GM15510 (cell line): ENCODE data around the gene DDAH2.

Experiments used
- POLR2A ChIP-seq: IDR thresholded peaks from 3 replicates; pipeline ENCODE4 v1.6.1; 2011; ENCODE audit warnings: borderline replicate concordance; ENCODE audit not compliant: insufficient read length; ENCODE audit errors: extremely low read depth

The DDAH2 gene

GRCh38 chr6:31728767-31729514, at the start of gene DDAH2:
TSS of gene DDAH2 (minus strand) at chr6:31729299. CDS start at chr6:31729161, 138 bp downstream.
- no peak for TF ChIP-seq POLR2A

- TF ChIP-seq POLR2A, result no peak
These were observed 49.1 kb upstream of the DDAH2 start for GRCh38 chr6:31778193-31778592.

- TF ChIP-seq POLR2A, result no peak
These were observed 48.6 kb upstream of the DDAH2 start for GRCh38 chr6:31777667-31778050.

DNA sequence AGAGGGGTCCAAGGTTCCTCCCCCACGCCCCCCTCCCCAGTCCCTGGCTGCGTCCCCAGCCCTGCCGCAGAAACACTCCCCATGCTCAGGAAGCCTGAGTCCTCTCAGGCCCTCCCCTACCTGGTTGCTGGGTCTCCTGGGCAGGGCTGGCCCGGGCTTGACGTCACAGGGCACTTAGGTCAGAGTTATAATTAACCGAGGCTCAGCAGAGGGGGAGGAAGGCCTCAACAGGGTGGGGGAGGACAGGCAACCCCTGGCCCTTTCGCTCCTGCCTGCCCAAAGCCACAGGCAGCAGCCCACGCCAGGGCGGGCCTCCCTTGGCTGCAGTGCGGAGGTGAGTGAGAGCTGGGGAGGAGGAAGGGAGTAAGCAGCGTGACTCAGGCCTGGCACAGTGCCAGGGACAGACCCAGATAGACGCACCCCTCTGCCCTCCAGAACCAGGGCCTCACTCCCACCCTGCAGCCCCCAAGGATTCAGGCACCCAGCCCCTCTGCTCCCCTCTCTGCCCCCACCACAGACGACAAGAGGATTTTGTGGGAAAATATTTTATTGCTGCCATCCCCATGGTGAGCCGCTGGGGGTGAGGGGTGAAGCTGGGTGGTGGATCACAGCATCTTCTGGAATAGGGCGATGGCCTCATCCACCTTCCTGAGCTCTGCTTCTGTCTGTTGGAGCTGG, 48.0 kb upstream of the DDAH2 start, which contains the start of gene VWA7:
Gene VWA7, minus strand, starts transcription at position 340 of the 678 bp plus-strand sequence. CDS start 549 bp downstream, outside the sequence.
- no peak for TF ChIP-seq POLR2A

- no peak for TF ChIP-seq POLR2A
These were observed 47.4 kb upstream of the DDAH2 start for GRCh38 chr6:31776485-31776988.

DNA sequence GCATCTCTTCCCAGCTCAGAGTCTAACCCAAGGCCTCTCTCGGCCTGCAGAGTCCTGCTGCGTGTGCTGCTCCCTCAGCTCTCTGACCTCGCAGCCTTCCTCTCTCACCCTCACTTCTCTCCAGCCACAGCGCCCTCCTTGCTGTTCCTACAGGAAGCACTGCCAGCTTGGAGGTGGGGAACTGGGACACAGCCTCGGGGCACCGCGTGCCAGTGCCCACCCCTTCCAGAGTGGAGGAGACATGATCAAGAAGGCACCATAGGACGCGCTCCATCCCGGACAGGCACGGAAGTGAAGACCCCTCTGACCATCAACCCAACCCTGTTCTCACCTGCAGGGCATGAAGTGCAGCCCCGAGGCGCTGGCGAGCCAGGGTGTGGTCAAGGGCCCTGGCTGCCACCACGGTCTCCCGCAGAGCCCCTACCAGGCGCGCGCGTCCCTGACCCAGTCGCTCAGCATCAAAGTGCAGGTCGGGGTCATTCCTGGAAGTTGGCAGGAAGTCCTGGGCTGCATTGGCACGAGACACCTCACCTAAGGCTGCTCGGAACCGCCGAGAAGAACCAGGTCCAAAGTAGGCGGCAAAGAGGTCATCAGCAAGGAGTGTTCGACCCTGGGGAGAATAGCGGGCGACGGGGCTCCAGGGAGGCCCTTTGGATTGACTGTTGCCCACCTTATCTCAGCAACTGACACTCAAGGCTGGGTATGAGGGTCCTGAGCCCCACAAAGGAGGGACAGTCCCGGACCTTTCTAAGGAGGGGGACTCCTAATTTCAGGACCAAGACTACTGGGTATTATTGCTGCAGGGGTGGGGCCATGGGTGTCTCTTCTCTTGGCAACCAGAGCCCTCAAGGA, 46.8 kb upstream of the DDAH2 start:
- TF ChIP-seq POLR2A, result no peak

DNA sequence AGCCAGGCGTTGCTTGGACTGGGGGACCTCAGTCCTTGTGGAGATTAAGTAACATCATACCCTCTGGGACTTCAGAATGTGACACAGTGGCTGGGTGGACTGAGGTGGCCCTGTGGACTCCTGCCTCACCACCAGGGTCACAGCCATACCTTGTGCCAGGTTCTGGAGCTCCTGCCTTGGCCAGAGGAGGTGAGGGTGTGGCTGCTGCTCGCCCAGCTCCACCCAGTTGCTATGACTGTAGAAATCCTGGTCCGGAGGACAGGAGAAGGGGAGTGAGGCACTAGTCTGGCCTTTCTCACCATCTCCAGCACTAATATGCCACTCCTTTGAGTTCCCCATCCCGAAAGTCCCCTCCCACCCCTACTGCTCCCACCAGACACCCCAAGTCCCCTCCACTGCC, 46.1 kb upstream of the DDAH2 start:
- TF ChIP-seq POLR2A, result no peak

GRCh38 chr6:31771992-31772358, 42.9 kb upstream of the DDAH2 start:
- no peak for TF ChIP-seq POLR2A

DNA sequence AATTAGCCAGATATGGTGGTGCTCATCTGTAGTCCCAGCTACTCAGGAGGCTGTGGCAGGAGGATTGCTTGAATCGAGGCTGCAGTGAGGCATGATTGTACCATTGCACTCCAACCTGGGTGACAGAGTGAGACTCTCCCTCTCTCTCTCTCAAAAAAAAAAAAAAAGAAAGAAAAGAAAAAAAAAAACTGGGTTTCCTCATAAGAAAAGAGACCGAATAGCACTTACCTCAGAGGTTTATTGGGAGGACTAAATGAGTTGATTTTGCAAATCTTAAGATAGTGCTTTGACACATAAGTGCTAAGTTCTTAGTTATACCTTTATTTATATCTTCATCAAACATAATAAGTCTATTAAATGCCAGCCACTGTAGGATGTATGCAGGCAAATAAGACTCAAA, 41.8 kb upstream of the DDAH2 start:
- no peak for TF ChIP-seq POLR2A

DNA sequence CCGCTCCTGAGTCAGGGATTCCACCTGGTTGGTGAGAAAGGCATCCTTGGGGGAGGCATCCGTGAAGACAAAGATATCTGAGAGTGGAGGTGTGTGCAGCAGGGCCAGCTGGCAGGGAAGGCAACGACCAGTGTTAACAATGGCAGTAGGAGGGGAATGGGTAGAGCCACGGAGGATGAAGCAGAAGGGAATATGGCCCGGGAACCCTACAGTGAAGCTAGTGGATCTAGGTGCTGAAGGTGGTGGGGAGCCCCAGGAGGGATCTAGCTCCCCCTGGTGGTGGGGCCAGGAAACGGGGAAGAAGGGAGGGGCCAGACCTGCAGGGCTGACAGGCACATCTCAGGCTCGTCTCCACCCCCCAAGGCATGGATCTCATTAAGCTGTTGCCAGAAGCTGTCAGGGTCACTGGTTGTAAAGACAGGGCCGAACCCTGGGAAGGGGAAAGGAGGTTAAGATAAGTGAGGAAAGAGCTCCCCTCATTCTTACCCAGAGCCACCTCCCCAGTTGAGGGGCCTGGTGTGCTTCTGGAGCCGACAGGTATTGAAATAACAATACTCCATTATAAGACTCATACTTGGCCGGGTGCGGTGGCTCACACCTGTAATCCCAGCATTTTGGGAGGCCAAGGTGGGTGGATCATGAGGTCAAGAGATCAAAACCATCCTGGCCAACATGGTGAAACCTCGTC, 40.7 kb upstream of the DDAH2 start:
- TF ChIP-seq POLR2A, result no peak

- TF ChIP-seq POLR2A, result no peak
These were observed 39.5 kb upstream of the DDAH2 start for GRCh38 chr6:31768363-31769257.

DNA sequence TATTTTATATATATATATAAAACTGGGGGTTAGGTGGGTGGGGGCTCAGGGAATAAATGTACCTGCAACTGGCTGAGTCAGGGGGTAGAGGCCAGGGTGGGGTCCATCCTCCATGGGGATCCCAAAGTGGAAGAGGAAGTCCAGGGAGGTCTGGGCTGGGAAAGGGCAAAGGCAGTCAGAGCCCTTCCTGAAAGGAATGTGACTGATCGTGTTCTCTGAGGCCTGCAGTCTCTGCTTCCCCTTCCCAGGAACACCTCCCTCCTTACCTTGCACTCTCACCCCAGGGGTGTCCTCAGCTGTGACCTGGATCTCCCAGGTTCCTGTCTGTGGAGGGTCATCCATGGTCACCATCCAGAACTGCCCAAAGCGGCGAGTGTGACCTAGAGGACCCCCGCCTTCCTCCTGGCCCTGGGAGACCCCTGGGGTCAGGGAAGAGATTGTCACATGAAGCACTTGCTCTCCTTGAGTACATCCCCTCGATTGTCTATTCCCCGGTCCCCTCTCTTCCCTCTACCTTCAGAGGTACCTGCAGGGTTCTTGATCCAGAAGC, 38.1 kb upstream of the DDAH2 start:
- no peak for TF ChIP-seq POLR2A
